HepG2 (cell line): ENCODE data around the gene YBX2. TPM values are rescaled to one million over a fixed set of nuclear protein-coding genes. Genes with fewer than 3 reads are reported as not detected.
A peak's percentile ranks its signal among the peaks of the same experiment; 100 is the strongest.

Experiments
- ATF7-NPFF ChIP-seq: sonication (generic); formaldehyde crosslinking; IDR thresholded peaks from 2 replicates; pipeline ENCODE4 v1.8.1; 2023; ENCODE audit warnings: mild to moderate bottlenecking, low read depth, missing genetic modification reagents, moderate library complexity
- ATM ChIP-seq: fragments of 450-650 bp; IDR thresholded peaks from 2 replicates; pipeline ENCODE4 v1.7.1; 2017; ENCODE audit warnings: mild to moderate bottlenecking, borderline replicate concordance
- CBX2 ChIP-seq, 2 experiments: fragments of 200-600 bp in 1 of 2; sonication (generic); formaldehyde crosslinking in 1 of 2; IDR thresholded peaks; 2 replicates each; pipeline versions ENCODE4 v1.7.0 to v1.8.1; 2018 to 2022; ENCODE audit warnings: low read depth in 2 of 2, low read length in 1 of 2, mild to moderate bottlenecking in 1 of 2, missing genetic modification reagents in 1 of 2
- EEA1 ChIP-seq: sonication (generic); formaldehyde crosslinking; IDR thresholded peaks from 2 replicates; pipeline ENCODE4 v1.5.1; 2020; ENCODE audit warnings: mild to moderate bottlenecking, missing genetic modification reagents, borderline replicate concordance
- FOXM1 ChIP-seq: sonication (generic); formaldehyde crosslinking; IDR thresholded peaks from 2 replicates; pipeline ENCODE4 v1.5.0; 2020; ENCODE audit warnings: missing genetic modification reagents
- HNF4A ChIP-seq: sonication (generic); formaldehyde crosslinking; IDR thresholded peaks from 2 replicates; pipeline ENCODE4 v1.4.0; 2020; ENCODE audit warnings: missing genetic modification reagents
- KDM5A ChIP-seq: fragments of 200-600 bp; sonication (generic); IDR thresholded peaks from 2 replicates; pipeline ENCODE4 v1.7.0; 2018; ENCODE audit warnings: antibody characterized with exemption, mild to moderate bottlenecking, low read length, borderline replicate concordance
- NONO ChIP-seq, 2 experiments: fragments of 450-650 bp in 1 of 2; sonication (generic) in 1 of 2; formaldehyde crosslinking in 1 of 2; IDR thresholded peaks in 1 of 2; conservative IDR thresholded peaks in 1 of 2; 2 replicates each; pipeline versions ENCODE4 v1.6.1 to v1.8.0; 2017 to 2022; ENCODE audit warnings: mild to moderate bottlenecking in 1 of 2, missing genetic modification reagents in 1 of 2, moderate library complexity in 1 of 2
- POLR2AphosphoS5 ChIP-seq: IDR thresholded peaks from 2 replicates; pipeline ENCODE4 v1.6.1; 2012; ENCODE audit warnings: low read depth, low read length
- SMAD9 ChIP-seq: sonication (generic); formaldehyde crosslinking; IDR thresholded peaks from 2 replicates; pipeline ENCODE4 v1.5.1; 2020; ENCODE audit warnings: mild to moderate bottlenecking, missing genetic modification reagents
- SP2 ChIP-seq: sonication (generic); formaldehyde crosslinking; IDR thresholded peaks from 2 replicates; pipeline ENCODE4 v1.5.1; 2020; ENCODE audit warnings: mild to moderate bottlenecking, missing genetic modification reagents
- SYNCRIP ChIP-seq: fragments of 200-400 bp; formaldehyde crosslinking; IDR thresholded peaks from 2 replicates; pipeline ENCODE4 v1.6.1; 2018; ENCODE audit warnings: mild to moderate bottlenecking, low read depth, low read length; ENCODE audit not compliant: insufficient read depth
- ZBTB10 ChIP-seq: sonication (generic); formaldehyde crosslinking; IDR thresholded peaks from 2 replicates; pipeline ENCODE4 v1.4.0; 2020; ENCODE audit warnings: missing genetic modification reagents, borderline replicate concordance
- ZGPAT ChIP-seq: IDR thresholded peaks from 2 replicates; pipeline ENCODE4 v1.6.1; 2016; ENCODE audit warnings: mild to moderate bottlenecking
- ZMAT3 ChIP-seq: sonication (generic); formaldehyde crosslinking; conservative IDR thresholded peaks from 2 replicates; pipeline ENCODE4 v1.7.0; 2021; ENCODE audit warnings: missing genetic modification reagents
- ZMYM3 ChIP-seq: sonication (generic); formaldehyde crosslinking; IDR thresholded peaks from 2 replicates; pipeline ENCODE4 v1.5.1; 2020; ENCODE audit warnings: mild to moderate bottlenecking, missing genetic modification reagents
- ZNF281 ChIP-seq: sonication (generic); formaldehyde crosslinking; IDR thresholded peaks from 2 replicates; pipeline ENCODE4 v1.4.0; 2020; ENCODE audit warnings: missing genetic modification reagents, borderline replicate concordance
- ZNF33B ChIP-seq: sonication (generic); formaldehyde crosslinking; IDR thresholded peaks from 2 replicates; pipeline ENCODE4 v1.5.1; 2020; ENCODE audit warnings: mild to moderate bottlenecking, missing genetic modification reagents
- ZNF777 ChIP-seq: sonication (generic); formaldehyde crosslinking; IDR thresholded peaks from 2 replicates; pipeline ENCODE4 v1.4.0; 2020; ENCODE audit warnings: missing genetic modification reagents
- ZNF790 ChIP-seq: sonication (generic); formaldehyde crosslinking; IDR thresholded peaks from 2 replicates; pipeline ENCODE4 v1.8.0; 2022; ENCODE audit warnings: missing genetic modification reagents, mild to moderate bottlenecking, borderline replicate concordance
- ZNF841 ChIP-seq: sonication (generic); formaldehyde crosslinking; IDR thresholded peaks from 2 replicates; pipeline ENCODE4 v1.8.1; 2023; ENCODE audit warnings: missing genetic modification reagents, borderline replicate concordance
- polyA plus RNA-seq, 8 experiments: library from polyadenylated mRNA; depleted of rRNA in 3 of 8; stranded (reverse) in 7 of 8; unstranded in 1 of 8; fragments of >200 nt; fragmentation: Illumina TruSeq in 4 of 8; extraction: Trizol in 4 of 8; gene quantifications; 2 replicates each; pipeline versions ENCODE4 v1.2.1 to v1.2.3, GENCODE V29; 2011 to 2016; ENCODE audit warnings: low read depth in 4 of 8, missing spikeins in 1 of 8, mixed read lengths in 1 of 8; ENCODE audit not compliant: insufficient read depth in 1 of 8
- total RNA-seq, 5 experiments: library from RNA; depleted of rRNA; stranded (reverse); fragments of >200 nt; fragmentation: Illumina TruSeq; extraction: Trizol; gene quantifications; 2 replicates each; pipeline ENCODE4 v1.2.3, GENCODE V29; 2016; ENCODE audit warnings: low read depth in 1 of 5

Gene YBX2
- total and polyA plus RNA-seq, 2 of the 13 experiments (the other 11 are each of a cell fraction or from before 2014, with no cell fraction given), result 0.12 to 0.22 TPM

- TF ChIP-seq ZNF790 (CRISPR knock-in tag) (0 out of 2 replicates have a peak, but pooled peaks have one; percentile 74), ZMYM3 (no peak), ZBTB10 (CRISPR knock-in tag) (no peak), FOXM1 (CRISPR knock-in tag) (no peak), ZNF841 (CRISPR knock-in tag) (no peak), SP2 (no peak), HNF4A (CRISPR knock-in tag) (peak; percentile 15), KDM5A (no peak; the same call in 1 of the 2 replicates), SMAD9 (CRISPR knock-in tag) (no peak), ZNF33B (CRISPR knock-in tag) (0 out of 2 replicates have a peak, but pooled peaks have one; percentile 29), ATM (no peak), CBX2 (IDR thresholded peaks at IDR 0.05; ENCODE audit: low read depth, low read length) (no peak), CBX2 (CRISPR knock-in tag; IDR thresholded peaks at IDR 0.05; ENCODE audit: low read depth) (no peak), ATF7-NPFF (CRISPR knock-in tag) (peak; percentile 78), ZGPAT (CRISPR knock-in tag) (no peak; the same call in 1 of the 2 replicates), POLR2AphosphoS5 (no peak), ZMAT3 (CRISPR knock-in tag) (no peak), ZNF777 (CRISPR knock-in tag) (no peak; the same call in 1 of the 2 replicates), NONO (IDR thresholded peaks at IDR 0.05) (no peak), NONO (CRISPR knock-in tag; conservative IDR thresholded peaks at IDR 0.05) (no peak; the same call in 1 of the 2 replicates), EEA1 (CRISPR knock-in tag) (no peak), SYNCRIP (no peak), ZNF281 (CRISPR knock-in tag) (peak; percentile 9; the same call in 1 of the 2 replicates)
These were observed 52.4 kb downstream of the YBX2 start, which contains the start of gene GABARAP (continued) for GRCh38 chr17:7241783-7242716.
